Stimulated activated naive B cell treated with anti-CD40 and anti-IgM and Interleukin-4, amounts not matched to agents 10 μg/mL and 1 μg/mL and 100 μg/mL, for 72 hours (primary cell): ENCODE results near the gene CLPX.
"Not testable (repeated sequence)": the region's sequence is repeated elsewhere in the genome, so short reads cannot be mapped to it uniquely, and the experiment has no call there.

ENCODE experiments used
- ATAC-seq, 2 donors: fragments of 150-1000 bp; cut with Tn5 transposase; replicated peaks; 2 replicates each; pipeline ENCODE4 v1.10.0; 2021; ENCODE audit warnings: moderate library complexity in 1 of 2
- DNase-seq: peaks from one replicate; pipeline ENCODE4 v3.0.0; 2021
- H3K27ac Mint-ChIP-seq: one replicate; pipeline ENCODE4 v1.8.0; 2022; ENCODE audit warnings: mild to moderate bottlenecking, mixed read lengths
- H3K27me3 Mint-ChIP-seq, 2 donors: one replicate each; pipeline ENCODE4 v1.8.0; 2022; ENCODE audit warnings: mixed read lengths in 2 of 2
- H3K36me3 Mint-ChIP-seq, 2 donors: one replicate each; pipeline ENCODE4 v1.8.0; 2022; ENCODE audit warnings: mixed read lengths in 2 of 2, mild to moderate bottlenecking in 1 of 2
- H3K4me1 Mint-ChIP-seq, 2 donors: one replicate each; pipeline ENCODE4 v1.8.0; 2022; ENCODE audit warnings: mixed read lengths in 2 of 2, mild to moderate bottlenecking in 1 of 2
- H3K4me3 Mint-ChIP-seq, 2 donors: one replicate each; pipeline ENCODE4 v1.8.0; 2022; ENCODE audit warnings: mild to moderate bottlenecking in 2 of 2, mixed read lengths in 2 of 2, moderate library complexity in 1 of 2
- H3K9me3 Mint-ChIP-seq, 2 donors: one replicate each; pipeline ENCODE4 v1.8.0; 2022; ENCODE audit warnings: mixed read lengths in 2 of 2, mild to moderate bottlenecking in 1 of 2

Gene CLPX

DNA sequence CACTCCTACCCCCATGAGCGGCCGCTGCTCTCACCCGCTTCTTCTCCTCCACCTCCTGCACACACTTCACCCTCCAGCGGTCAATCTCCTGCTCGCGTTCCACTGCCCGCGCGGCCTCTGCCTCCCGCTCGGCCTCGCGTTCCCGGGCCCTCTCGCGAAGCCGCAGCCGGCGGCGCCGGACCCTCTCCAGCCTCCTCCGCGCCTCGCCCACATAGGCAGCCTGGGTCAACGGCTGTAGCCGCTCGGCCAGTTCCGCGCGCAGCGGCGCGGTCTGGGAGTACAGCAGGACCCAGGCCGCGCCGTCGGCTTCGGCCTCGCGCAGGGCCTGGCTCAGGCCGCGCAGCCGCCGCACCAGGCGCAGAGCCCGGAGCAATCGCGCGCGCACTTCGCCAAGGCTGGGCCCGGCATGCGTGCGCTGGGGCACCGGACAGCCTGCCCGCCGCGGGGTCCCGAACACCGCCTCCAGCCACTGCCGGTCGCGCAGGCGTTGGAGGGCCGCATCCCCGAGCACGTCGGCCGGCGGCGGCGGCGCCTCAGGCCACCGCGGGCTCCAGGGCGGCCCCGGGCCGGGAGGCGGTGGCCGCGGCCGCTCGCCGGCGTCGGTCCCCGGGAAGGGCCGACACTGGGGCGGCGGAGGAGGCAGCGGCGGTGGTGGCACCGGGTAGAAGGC is 52.1 kb downstream of the CLPX start:
- H3K27me3 Mint-ChIP-seq = no peaks in the 10 kb centered on the region
- peak overlapping the region; percentile 92 to 97 for H3K4me3 Mint-ChIP-seq
- H3K27ac Mint-ChIP-seq = peak overlapping the region; percentile 91
- H3K9me3 Mint-ChIP-seq = peaks cover 6 to 8% of the 10 kb centered on the region in 2 donors
- H3K4me1 Mint-ChIP-seq = peaks cover 17 to 40% of the 10 kb centered on the region in 2 donors
- H3K36me3 Mint-ChIP-seq = peaks cover 20 to 26% of the 10 kb centered on the region in 2 donors
- peak; percentile 19 for DNase-seq
- ATAC-seq = peak; percentile 60 to 64

DNA sequence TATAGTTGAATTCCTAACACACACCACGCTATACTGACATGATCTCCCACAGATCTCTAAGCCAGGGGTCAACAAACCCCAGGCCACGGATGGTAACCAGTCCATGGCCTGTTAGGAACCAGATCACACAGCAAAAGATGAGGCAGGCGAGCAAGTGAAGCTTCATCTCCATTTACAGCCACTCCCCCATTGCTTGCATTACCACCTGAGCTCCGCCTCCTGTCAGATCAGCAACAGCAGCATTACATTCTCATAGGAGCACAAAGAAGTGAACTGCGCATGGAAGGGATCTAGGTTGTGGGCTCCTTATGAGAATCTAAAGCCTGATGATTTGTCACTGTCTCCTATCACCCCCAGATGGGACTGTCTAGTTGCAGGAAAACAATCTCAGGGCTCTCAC is 54.2 kb downstream of the CLPX start:
- DNase-seq (no peak), ATAC-seq (no peak)
- Mint-ChIP-seq H3K36me3 (peaks cover 25 to 30% of the 10 kb centered on the region in 2 donors), H3K9me3 (no peaks in the 10 kb centered on the region), H3K4me1 (peaks cover 22 to 49% of the 10 kb centered on the region in 2 donors), H3K27ac (no peak overlapping the region), H3K27me3 (no peaks in the 10 kb centered on the region), H3K4me3 (no peak overlapping the region)

DNA sequence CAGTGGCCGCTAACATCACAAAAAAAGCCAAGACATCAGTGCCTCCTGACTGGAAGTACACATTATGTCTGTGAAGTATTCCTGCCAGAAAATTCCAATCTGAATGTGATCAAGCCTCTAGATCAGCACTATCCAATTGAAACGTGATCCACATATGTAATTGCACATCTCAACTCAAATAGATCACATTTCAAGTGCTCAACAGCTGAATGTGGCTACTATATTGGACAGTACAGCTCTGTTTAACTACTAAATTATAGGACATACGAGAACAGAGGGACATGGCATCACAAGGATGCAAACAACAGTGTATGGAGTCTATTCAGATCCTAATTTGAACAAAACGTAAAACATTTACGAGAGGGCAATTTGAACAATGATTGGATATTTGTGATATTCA is 69.6 kb downstream of the CLPX start:
- H3K27ac Mint-ChIP-seq = no peak overlapping the region
- H3K4me1 Mint-ChIP-seq = no peaks in the 10 kb centered on the region
- no peaks in the 10 kb centered on the region for H3K27me3 Mint-ChIP-seq
- H3K9me3 Mint-ChIP-seq = no peaks in the 10 kb centered on the region
- H3K4me3 Mint-ChIP-seq = no peak overlapping the region
- ATAC-seq (no peak), DNase-seq (no peak)
- H3K36me3 Mint-ChIP-seq = peaks cover 45 to 51% of the 10 kb centered on the region in 2 donors

DNA sequence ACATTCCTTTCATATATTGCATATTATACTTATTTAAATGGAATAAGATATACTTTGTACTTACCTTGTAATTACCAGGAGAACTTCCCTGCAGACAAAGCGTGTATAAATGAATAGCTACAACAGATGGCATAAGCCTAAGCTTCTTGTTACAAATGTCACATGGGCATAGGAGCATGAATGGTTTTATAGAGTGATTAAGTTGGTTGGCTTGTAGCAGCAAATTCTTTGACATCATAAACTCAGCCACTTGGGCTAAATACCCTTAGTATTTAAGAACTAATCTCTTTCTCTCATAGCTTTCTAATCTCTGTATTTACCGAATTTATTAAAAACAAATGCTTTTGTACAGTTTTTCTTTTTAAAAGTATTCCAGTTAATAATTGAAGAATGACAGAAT is 70.1 kb downstream of the CLPX start, which contains the start of gene UBAP1L:
Gene UBAP1L (minus strand): TSS at position 115 of the 400 bp plus-strand sequence. CDS start 8,985 bp downstream, outside the sequence.
- H3K4me1 Mint-ChIP-seq = no peaks in the 10 kb centered on the region
- no peak within 1 kb of the TSS for H3K27ac Mint-ChIP-seq
- H3K36me3 Mint-ChIP-seq = peaks cover 45 to 51% of the 10 kb centered on the region in 2 donors
- H3K4me3 Mint-ChIP-seq = no peak within 1 kb of the TSS
- H3K9me3 Mint-ChIP-seq = no peaks in the 10 kb centered on the region
- H3K27me3 Mint-ChIP-seq = no peaks in the 10 kb centered on the region
- ATAC-seq (no peak), DNase-seq (no peak)

DNA sequence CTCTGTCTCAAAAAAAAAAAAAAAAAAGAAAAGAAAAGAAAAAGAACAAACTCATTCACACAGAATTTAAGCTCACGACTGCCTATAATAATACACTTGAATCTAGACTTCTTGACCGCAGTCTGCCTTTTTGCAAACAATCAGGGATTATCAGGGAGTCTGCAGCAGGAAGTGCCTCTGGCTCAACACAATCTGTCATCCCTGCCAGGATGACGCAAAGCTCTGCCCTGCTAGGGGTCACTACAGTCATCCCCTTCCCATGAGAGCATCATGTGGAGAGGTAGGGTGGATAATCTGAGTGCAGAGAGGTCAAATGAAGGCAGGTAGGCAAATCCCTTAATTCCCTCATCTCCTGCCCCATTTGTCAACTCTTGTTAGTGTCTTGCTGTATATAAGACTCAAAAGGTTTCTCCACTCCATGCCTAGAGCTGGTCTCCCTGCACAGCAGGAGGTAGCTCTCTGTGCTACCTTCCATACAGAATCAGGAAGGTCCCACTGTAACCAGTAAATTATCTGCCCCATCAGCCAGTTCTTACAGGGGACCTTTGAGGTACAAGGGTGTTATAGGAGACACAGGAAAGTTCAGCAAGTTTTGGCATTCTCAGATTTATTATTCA is 74.4 kb downstream of the CLPX start:
- Mint-ChIP-seq H3K27me3 (no peaks in the 10 kb centered on the region), H3K36me3 (peaks cover 27 to 54% of the 10 kb centered on the region in 2 donors), H3K9me3 (no peaks in the 10 kb centered on the region), H3K27ac (no peak overlapping the region), H3K4me1 (peaks cover 0 to 5% of the 10 kb centered on the region in 2 donors), H3K4me3 (no peak overlapping the region)
- ATAC-seq = no peak
- no peak for DNase-seq

DNA sequence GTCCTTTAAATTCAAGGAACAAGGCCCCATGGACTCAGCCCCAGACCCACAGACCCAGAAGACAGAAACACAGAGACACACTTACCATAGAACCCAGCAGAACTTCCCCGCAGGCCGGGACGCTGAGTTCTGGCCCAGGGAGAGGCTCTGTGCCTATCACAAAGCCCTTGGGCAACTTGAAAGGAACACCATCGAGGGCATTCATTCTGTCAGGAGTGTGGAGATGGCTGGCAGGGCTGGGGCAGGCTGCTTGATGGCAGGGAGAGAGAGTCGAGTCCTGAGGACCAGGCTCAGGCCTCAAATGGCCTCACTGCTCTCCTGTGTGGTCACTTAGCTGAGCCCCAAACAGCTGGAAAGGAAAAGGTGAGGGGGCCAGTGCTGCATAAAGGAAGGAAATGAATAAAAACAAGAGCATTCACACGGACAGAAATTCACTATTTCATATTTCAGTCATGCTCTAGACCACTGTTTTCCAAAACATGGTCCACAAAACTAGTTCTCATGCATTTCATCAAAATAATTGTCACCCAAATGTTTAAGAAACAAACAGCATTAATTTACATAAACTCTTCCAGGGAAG is 79.0 kb downstream of the CLPX start:
- DNase-seq (no peak), ATAC-seq (no peak)
- Mint-ChIP-seq H3K9me3 (no peaks in the 10 kb centered on the region), H3K36me3 (peaks cover 33 to 56% of the 10 kb centered on the region in 2 donors), H3K27me3 (no peaks in the 10 kb centered on the region), H3K4me1 (peaks cover 2 to 11% of the 10 kb centered on the region in 2 donors), H3K4me3 (no peak overlapping the region), H3K27ac (no peak overlapping the region)

DNA sequence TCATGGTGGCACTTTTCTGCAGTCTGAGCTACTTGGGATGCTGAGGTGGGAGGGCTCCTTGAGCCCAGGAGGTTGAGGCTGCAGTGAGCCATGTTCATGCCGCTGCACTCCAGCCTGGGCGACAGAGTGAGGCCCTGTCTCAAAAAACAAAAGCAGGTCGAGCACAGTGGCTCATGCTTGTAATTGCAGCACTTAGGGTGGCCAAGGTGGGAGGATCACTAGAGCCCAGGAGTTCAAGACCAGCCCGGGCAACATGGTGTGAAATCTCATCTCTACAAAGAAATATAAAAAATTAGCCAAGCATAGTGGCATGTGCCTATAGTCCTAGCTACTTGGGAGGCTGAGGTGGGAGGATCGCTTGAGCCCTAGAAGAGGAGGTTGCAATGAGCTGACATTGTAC is 80.1 kb downstream of the CLPX start:
- DNase-seq (no peak), ATAC-seq (no peak)
- peaks cover 2 to 11% of the 10 kb centered on the region in 2 donors for H3K4me1 Mint-ChIP-seq
- H3K27me3 Mint-ChIP-seq = no peaks in the 10 kb centered on the region
- H3K36me3 Mint-ChIP-seq = peaks cover 38 to 60% of the 10 kb centered on the region in 2 donors
- no peaks in the 10 kb centered on the region for H3K9me3 Mint-ChIP-seq
- H3K27ac Mint-ChIP-seq = no peak overlapping the region
- no peak overlapping the region for H3K4me3 Mint-ChIP-seq

DNA sequence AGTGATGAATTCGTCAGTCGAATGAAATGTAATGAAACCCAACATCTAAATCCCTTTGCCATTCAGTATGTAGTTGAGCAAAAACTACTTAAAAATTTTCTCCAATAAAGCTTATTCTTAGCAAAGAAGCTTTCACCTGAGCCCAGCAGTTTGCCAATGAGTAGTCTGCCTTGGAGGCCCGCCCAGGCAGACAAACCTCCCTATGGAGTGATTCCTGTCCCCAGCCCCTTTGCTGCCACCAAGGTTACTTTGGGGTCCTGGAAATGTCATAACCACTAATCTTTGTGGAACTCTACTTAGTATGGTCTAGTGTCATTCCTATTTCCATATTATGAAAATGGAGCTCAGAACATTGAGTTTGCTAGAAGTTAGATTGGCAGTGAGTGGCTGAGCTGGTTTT is 82.2 kb downstream of the CLPX start:
- no peaks in the 10 kb centered on the region for H3K27me3 Mint-ChIP-seq
- DNase-seq = no peak
- H3K36me3 Mint-ChIP-seq = peaks cover 46 to 67% of the 10 kb centered on the region in 2 donors
- H3K27ac Mint-ChIP-seq = no peak overlapping the region
- H3K9me3 Mint-ChIP-seq = no peaks in the 10 kb centered on the region
- H3K4me3 Mint-ChIP-seq = no peak overlapping the region
- ATAC-seq = no peak
- H3K4me1 Mint-ChIP-seq = peaks cover 2 to 11% of the 10 kb centered on the region in 2 donors

DNA sequence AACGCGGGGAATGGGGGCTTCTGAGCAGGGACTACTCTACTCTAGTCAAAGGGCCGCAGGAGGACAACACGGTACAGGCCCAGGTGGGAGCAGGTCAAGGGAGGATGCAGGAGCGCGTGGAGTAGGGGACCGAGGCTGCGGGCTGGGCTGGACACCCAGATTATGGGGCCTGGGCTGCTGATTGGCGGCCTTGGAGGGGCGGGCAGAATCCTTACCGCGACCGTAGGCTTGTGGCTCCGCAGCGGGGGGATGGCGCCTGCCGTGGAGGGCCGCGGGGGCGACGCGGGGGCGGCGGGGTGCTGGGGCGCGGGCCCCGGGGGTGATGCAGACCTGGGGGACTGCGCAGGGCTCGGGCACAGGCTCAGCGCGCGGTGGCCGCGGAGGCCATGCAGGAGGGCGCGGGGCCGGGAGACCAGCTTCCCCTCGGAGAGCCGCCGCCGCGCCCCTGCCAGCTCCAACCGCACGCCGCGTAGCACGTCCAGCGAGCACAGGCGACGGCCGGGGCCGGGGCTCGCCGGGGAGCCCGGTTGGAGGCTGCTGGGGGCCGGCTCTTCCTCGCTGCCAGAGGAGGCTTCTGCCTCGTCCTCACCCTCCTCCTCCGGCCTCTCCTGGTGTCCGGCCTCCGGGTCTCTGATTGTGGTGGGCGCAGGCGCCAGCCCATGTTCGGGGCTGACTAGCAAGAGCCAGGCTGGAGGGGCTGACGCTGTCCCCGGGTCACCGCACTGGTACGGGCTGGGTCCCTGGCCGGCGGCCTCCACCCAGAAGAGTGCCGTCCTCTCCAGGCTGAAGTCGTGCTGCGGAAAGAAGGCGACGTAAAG is 83.0 kb downstream of the CLPX start:
- Mint-ChIP-seq H3K9me3 (no peaks in the 10 kb centered on the region), H3K36me3 (peaks cover 45 to 71% of the 10 kb centered on the region in 2 donors), H3K4me1 (peaks cover 2 to 11% of the 10 kb centered on the region in 2 donors), H3K4me3 (no peak overlapping the region), H3K27me3 (no peaks in the 10 kb centered on the region), H3K27ac (no peak overlapping the region)
- DNase-seq (no peak), ATAC-seq (no peak)

DNA sequence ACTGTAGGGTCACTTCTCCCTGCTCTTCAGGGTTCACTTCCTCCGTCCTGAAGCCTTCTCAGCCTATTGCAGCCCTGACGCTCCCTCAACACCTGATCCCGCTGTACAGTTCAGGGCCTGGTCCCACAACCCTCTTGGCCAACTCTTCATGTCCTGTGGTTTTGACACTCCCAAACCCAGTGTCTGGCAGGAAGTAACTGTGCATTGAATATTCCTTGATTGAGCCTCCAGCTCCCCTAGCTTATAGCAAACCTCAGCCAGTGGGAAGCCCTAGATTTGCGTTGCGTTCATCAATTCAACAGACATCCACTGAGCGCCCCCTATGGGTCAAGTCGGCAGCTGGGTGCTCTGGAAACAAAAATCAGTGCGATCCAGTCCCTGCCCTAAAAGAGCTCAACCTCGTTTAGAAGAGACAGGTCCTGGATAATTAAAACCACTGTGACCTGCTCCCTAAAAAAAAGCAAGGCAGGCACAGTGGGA is 83.7 kb downstream of the CLPX start:
- no peak for DNase-seq
- Mint-ChIP-seq H3K9me3 (no peaks in the 10 kb centered on the region), H3K27me3 (no peaks in the 10 kb centered on the region), H3K4me1 (peaks cover 2 to 11% of the 10 kb centered on the region in 2 donors), H3K27ac (no peak overlapping the region), H3K36me3 (peaks cover 44 to 75% of the 10 kb centered on the region in 2 donors), H3K4me3 (no peak overlapping the region)
- ATAC-seq = peak in 1 of 2 donors; percentile 34

DNA sequence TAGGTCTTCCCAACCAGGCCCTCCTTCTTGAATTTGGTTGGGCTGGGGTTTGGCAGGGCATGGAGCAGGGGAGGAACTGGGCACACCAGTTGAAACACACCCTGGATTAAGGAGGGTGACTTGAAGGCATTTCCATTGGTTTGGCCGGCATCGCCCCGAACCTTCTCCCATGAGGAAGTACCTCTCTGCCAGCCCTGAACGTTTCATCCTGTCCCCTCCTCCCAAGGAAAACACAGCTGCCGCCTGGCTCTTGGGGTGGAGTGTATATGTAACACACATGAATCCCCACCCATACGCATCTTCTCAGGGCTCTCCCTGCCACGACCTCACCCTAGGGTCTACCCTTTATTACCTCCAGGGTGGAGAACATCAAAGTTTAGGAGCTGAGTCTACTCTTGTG is 84.7 kb downstream of the CLPX start:
- Mint-ChIP-seq H3K4me1 (peaks cover 2 to 6% of the 10 kb centered on the region in 2 donors), H3K36me3 (peaks cover 42 to 67% of the 10 kb centered on the region in 2 donors), H3K4me3 (no peak overlapping the region), H3K27ac (peak overlapping the region; percentile 20), H3K9me3 (no peaks in the 10 kb centered on the region), H3K27me3 (no peaks in the 10 kb centered on the region)
- DNase-seq (no peak), ATAC-seq (no peak)

DNA sequence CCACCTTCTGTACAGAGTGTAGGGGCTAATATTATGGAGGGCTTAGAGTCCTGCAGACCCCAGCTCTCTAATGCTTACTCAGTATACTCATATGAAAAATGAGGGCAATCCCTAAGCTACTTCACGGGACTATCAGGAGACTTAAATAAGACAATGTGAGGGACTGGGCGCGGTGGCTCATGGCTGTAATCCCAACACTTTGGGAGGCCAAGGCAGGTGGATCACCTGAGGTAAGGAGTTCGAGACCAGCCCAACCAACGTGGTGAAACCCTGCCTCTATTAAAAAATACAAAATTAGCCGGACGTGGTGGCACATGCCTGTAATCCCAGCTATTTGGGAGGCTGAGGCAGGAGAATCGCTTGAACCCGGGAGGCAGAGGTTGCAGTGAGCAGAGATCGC is 85.3 kb downstream of the CLPX start:
- H3K36me3 Mint-ChIP-seq = peaks cover 44 to 68% of the 10 kb centered on the region in 2 donors
- H3K27ac Mint-ChIP-seq, H3K27me3 Mint-ChIP-seq, H3K4me3 Mint-ChIP-seq, DNase-seq, H3K4me1 Mint-ChIP-seq, H3K9me3 Mint-ChIP-seq, ATAC-seq: not testable (repeated sequence)

DNA sequence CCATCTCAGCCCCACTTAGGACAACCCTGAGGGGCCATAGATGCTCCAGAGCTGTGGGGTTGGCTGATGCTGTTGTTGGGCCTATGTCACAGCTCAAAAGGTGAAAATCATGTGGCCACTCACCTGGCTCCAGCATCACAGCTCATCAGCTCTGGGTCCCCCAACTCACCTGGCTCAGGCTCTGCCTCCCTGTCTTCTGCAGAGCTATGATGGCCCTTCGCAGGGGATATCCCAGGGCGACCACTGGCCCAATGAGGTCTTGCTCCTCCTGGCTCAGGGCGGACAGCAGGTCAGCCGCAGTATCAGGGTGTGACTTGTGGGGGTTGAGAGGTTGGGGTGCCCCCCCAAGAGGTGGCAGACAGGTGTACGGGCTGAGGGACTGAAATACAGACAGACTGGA is 85.8 kb downstream of the CLPX start:
- Mint-ChIP-seq H3K27me3 (no peaks in the 10 kb centered on the region), H3K27ac (no peak overlapping the region), H3K4me1 (peaks cover 2 to 6% of the 10 kb centered on the region in 2 donors), H3K36me3 (peaks cover 44 to 69% of the 10 kb centered on the region in 2 donors), H3K4me3 (no peak overlapping the region), H3K9me3 (no peaks in the 10 kb centered on the region)
- ATAC-seq (no peak), DNase-seq (no peak)
